Osteoblast (primary cell): Measurements from ENCODE around the gene PRICKLE1. TPM values are rescaled to one million over a fixed set of nuclear protein-coding genes. Genes with fewer than 3 reads are reported as not detected.

Experiments used
- DNase-seq: peaks from one replicate; pipeline ENCODE4 v3.0.0; 2011; ENCODE audit warnings: low spot score, mixed read lengths; ENCODE audit not compliant: insufficient read length; ENCODE audit errors: missing footprints
- H2AFZ ChIP-seq: 2 replicates; pipeline ENCODE4 v1.6.0; 2011; ENCODE audit warnings: mild to moderate bottlenecking, low read length
- H3K27ac ChIP-seq: 2 replicates; pipeline ENCODE4 v1.5.1; 2011; ENCODE audit warnings: mild to moderate bottlenecking, low read depth, low read length, moderate library complexity
- H3K27me3 ChIP-seq: 2 replicates; pipeline ENCODE4 v1.6.0; 2012; ENCODE audit warnings: mild to moderate bottlenecking, control low read depth, inconsistent platforms, low read length, moderate library complexity; ENCODE audit not compliant: insufficient read depth
- H3K36me3 ChIP-seq: 2 replicates; pipeline ENCODE4 v1.5.1; 2011; ENCODE audit warnings: mild to moderate bottlenecking, low read length, control low read depth, moderate library complexity; ENCODE audit not compliant: insufficient read depth
- H3K4me1 ChIP-seq: 2 replicates; pipeline ENCODE4 v1.5.1; 2011; ENCODE audit warnings: mild to moderate bottlenecking, low read length, control low read depth, moderate library complexity; ENCODE audit not compliant: insufficient read depth
- H3K4me2 ChIP-seq: 2 replicates; pipeline ENCODE4 v1.6.0; 2011; ENCODE audit warnings: mild to moderate bottlenecking, low read length; ENCODE audit not compliant: insufficient read depth
- H3K4me3 ChIP-seq: fragments of 200-600 bp; sonication (generic); 3 replicates; pipeline ENCODE4 v1.5.1; 2012; ENCODE audit warnings: mild to moderate bottlenecking, low read length, inconsistent platforms; ENCODE audit not compliant: insufficient read depth
- H3K79me2 ChIP-seq: 2 replicates; pipeline ENCODE4 v1.6.0; 2012; ENCODE audit warnings: mild to moderate bottlenecking, low read length, control low read depth, inconsistent platforms; ENCODE audit not compliant: insufficient read depth
- H3K9me3 ChIP-seq: 2 replicates; pipeline ENCODE4 v1.5.1; 2011; ENCODE audit warnings: low read depth, low read length, control low read depth
- H4K20me1 ChIP-seq: 2 replicates; pipeline ENCODE4 v1.6.0; 2012; ENCODE audit warnings: mild to moderate bottlenecking, low read length, control low read depth; ENCODE audit not compliant: insufficient read depth
- small RNA-seq: library from RNA; depleted of rRNA; stranded (forward); fragments of <200 nt; gene quantifications from one replicate; pipeline ENCODE3, GENCODE V24; 2012
- total RNA-seq: library from RNA; depleted of rRNA; stranded (reverse); fragments of >200 nt; gene quantifications from 2 replicates; pipeline ENCODE4 v1.2.3, GENCODE V29; 2012
- TF ChIP-seq, protein P1 (sequence below): IDR thresholded peaks from 2 replicates; pipeline ENCODE4 v1.5.1; 2011; ENCODE audit warnings: mild to moderate bottlenecking, low read depth, low read length, moderate library complexity; ENCODE audit errors: extremely low read depth

The PRICKLE1 gene
- total RNA-seq, 1 donor, result 13.0 TPM

- no peak overlapping the region for H3K4me3 ChIP-seq
- H3K4me2 ChIP-seq, result no peak overlapping the region
- no peak overlapping the region for H2AFZ ChIP-seq
- no peaks in the 10 kb centered on the region for H3K27me3 ChIP-seq
- peaks cover 7% of the 10 kb centered on the region for H3K36me3 ChIP-seq
- H4K20me1 ChIP-seq, result no peaks in the 10 kb centered on the region
- no peaks in the 10 kb centered on the region for H3K79me2 ChIP-seq
- H3K4me1 ChIP-seq, result no peaks in the 10 kb centered on the region
- no peak for DNase-seq
- no peak overlapping the region for H3K27ac ChIP-seq
- TF ChIP-seq, protein P1, sequence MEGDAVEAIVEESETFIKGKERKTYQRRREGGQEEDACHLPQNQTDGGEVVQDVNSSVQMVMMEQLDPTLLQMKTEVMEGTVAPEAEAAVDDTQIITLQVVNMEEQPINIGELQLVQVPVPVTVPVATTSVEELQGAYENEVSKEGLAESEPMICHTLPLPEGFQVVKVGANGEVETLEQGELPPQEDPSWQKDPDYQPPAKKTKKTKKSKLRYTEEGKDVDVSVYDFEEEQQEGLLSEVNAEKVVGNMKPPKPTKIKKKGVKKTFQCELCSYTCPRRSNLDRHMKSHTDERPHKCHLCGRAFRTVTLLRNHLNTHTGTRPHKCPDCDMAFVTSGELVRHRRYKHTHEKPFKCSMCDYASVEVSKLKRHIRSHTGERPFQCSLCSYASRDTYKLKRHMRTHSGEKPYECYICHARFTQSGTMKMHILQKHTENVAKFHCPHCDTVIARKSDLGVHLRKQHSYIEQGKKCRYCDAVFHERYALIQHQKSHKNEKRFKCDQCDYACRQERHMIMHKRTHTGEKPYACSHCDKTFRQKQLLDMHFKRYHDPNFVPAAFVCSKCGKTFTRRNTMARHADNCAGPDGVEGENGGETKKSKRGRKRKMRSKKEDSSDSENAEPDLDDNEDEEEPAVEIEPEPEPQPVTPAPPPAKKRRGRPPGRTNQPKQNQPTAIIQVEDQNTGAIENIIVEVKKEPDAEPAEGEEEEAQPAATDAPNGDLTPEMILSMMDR, result no peak
- no peaks in the 10 kb centered on the region for H3K9me3 ChIP-seq
Measured at GRCh38 chr12:42407306-42407705, 182.2 kb downstream of the PRICKLE1 start.

Small RNAs within 50 kb of the gene (small RNA-seq; reads per million reads assigned to genes)
- gene AC079600.1, result not detected
- gene AC079600.2, result not detected
- not detected for gene RF00019
